ENCODE measurements around the gene CAPZA2.
"Not testable (repeated sequence)": the region's sequence is repeated elsewhere in the genome, so short reads cannot be mapped to it uniquely, and the experiment has no call there.

Gene CAPZA2

DNA sequence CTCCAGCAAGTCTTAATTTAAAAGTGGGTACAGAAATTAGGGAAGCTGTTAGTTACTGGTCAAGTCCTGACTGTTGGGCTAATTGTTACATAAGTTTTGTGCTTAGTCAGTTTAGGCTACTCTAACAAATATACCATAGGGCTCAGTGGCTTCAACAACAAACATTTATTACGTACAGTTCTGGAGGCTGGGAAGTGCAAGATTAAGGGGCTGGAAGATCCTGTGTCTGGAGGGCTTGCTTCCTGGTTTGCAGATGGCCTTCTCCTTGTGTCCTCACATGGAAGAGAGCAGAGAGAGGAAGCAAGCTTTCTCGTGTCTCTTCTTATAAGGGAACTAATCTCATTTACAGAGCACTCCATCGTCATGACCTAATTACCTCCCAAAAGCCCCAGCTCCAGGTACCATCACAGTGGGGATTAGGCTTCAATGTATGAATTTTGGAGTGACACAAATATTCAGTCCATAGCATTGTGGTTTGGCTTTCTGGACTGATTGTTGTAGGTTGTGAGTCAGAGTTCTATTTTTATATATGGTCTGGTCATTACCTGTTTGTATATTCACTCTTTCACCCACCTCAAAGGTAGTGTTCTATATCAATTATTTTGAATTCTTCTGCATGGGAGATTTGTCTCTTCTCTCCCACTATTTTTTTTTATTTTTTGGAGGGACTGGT, 108.0 kb downstream of the CAPZA2 start:
- TF ChIP-seq, protein P1, sequence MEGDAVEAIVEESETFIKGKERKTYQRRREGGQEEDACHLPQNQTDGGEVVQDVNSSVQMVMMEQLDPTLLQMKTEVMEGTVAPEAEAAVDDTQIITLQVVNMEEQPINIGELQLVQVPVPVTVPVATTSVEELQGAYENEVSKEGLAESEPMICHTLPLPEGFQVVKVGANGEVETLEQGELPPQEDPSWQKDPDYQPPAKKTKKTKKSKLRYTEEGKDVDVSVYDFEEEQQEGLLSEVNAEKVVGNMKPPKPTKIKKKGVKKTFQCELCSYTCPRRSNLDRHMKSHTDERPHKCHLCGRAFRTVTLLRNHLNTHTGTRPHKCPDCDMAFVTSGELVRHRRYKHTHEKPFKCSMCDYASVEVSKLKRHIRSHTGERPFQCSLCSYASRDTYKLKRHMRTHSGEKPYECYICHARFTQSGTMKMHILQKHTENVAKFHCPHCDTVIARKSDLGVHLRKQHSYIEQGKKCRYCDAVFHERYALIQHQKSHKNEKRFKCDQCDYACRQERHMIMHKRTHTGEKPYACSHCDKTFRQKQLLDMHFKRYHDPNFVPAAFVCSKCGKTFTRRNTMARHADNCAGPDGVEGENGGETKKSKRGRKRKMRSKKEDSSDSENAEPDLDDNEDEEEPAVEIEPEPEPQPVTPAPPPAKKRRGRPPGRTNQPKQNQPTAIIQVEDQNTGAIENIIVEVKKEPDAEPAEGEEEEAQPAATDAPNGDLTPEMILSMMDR (IDR thresholded peaks at IDR 0.05; ENCODE audit: borderline replicate concordance, control extremely low read depth, extremely low read depth, insufficient read depth, missing control alignments), result no peak
- DNase-seq (ENCODE audit: low spot score), result no peak
- in situ Hi-C loops (cut with MboI; ENCODE audit: low sequenced_read_pairs, unreplicated experiment), result no loop called here

DNA sequence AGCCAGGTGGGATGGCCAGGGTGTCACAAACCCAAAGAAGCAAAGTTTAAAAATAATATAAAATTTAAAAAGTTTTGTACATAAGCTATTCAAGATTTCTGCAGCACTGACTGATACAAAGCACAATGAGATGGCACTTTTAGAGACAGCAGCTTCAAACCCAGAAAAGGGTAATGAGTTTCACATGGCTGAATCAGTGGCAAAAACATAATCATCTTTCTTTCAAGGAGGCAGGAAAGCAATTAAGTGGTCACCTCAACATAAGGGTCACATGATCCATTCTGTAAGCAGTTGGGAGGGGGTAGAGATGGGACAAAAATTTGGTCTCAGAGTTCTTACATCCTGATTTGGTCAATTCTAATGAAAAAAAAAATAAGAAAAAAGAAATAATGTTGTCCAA, 108.8 kb downstream of the CAPZA2 start:
- in situ Hi-C loops (cut with MboI; ENCODE audit: low sequenced_read_pairs, unreplicated experiment); DNase-seq (ENCODE audit: low spot score): not testable (repeated sequence)
